Hepatocyte (in vitro differentiated cells): Measurements from ENCODE around the gene OR56A4. TPM values are rescaled to one million over a fixed set of nuclear protein-coding genes. Genes with fewer than 3 reads are reported as not detected.

Source experiments
- DNase-seq: peaks from one replicate; pipeline ENCODE4 v3.0.0-alpha.2; 2016; ENCODE audit warnings: low spot score
- H2AFZ ChIP-seq: fragments of 200-600 bp; sonication (generic); 2 replicates; pipeline ENCODE4 v1.6.0; 2016; ENCODE audit warnings: antibody characterized with exemption, mild to moderate bottlenecking
- H3K27ac ChIP-seq: fragments of 200-600 bp; sonication (generic); 2 replicates; pipeline ENCODE4 v1.5.1; 2016; ENCODE audit warnings: mild to moderate bottlenecking
- H3K27me3 ChIP-seq: fragments of 200-600 bp; sonication (generic); 2 replicates; pipeline ENCODE4 v1.6.1; 2016
- H3K36me3 ChIP-seq: fragments of 200-600 bp; sonication (generic); replicated peaks from 2 replicates; pipeline ENCODE4 v1.5.1; 2016; ENCODE audit warnings: low read depth; ENCODE audit not compliant: insufficient read depth
- H3K4me1 ChIP-seq: fragments of 200-600 bp; sonication (generic); 2 replicates; pipeline ENCODE4 v1.5.1; 2016; ENCODE audit warnings: mild to moderate bottlenecking, moderate library complexity; ENCODE audit not compliant: insufficient read depth
- H3K4me2 ChIP-seq: fragments of 200-600 bp; sonication (generic); 2 replicates; pipeline ENCODE4 v1.6.0; 2016
- H3K4me3 ChIP-seq: fragments of 200-600 bp; sonication (generic); 2 replicates; pipeline ENCODE4 v1.5.1; 2016; ENCODE audit warnings: mild to moderate bottlenecking
- H3K79me2 ChIP-seq: fragments of 200-600 bp; sonication (generic); 2 replicates; pipeline ENCODE4 v1.6.0; 2017; ENCODE audit warnings: mild to moderate bottlenecking
- H3K9me2 ChIP-seq: fragments of 200-600 bp; sonication (generic); replicated peaks from 2 replicates; pipeline ENCODE4 v1.6.0; 2017; ENCODE audit warnings: mild to moderate bottlenecking; ENCODE audit not compliant: insufficient read depth
- H3K9me3 ChIP-seq: fragments of 200-600 bp; sonication (generic); 2 replicates; pipeline ENCODE4 v1.5.1; 2016; ENCODE audit warnings: low read depth, mild to moderate bottlenecking
- H4K20me1 ChIP-seq: fragments of 200-600 bp; sonication (generic); 2 replicates; pipeline ENCODE4 v1.6.0; 2016; ENCODE audit warnings: mild to moderate bottlenecking; ENCODE audit not compliant: insufficient read depth, poor library complexity, severe bottlenecking
- CTCF ChIP-seq: fragments of 200-600 bp; sonication (generic); IDR thresholded peaks from 2 replicates; pipeline ENCODE4 v1.5.1; 2016; ENCODE audit warnings: antibody characterized with exemption, mild to moderate bottlenecking; ENCODE audit not compliant: poor library complexity
- EZH2 ChIP-seq: fragments of 200-600 bp; sonication (generic); IDR thresholded peaks from 2 replicates; pipeline ENCODE4 v1.6.1; 2016; ENCODE audit warnings: antibody characterized with exemption, mild to moderate bottlenecking, borderline replicate concordance
- EZH2phosphoT487 ChIP-seq: fragments of 200-600 bp; sonication (generic); IDR thresholded peaks from one replicate; pipeline ENCODE4 v1.6.1; 2018; ENCODE audit warnings: antibody characterized with exemption, mild to moderate bottlenecking, low read depth, moderate library complexity; ENCODE audit not compliant: unreplicated experiment, severe bottlenecking
- WGBS: methylation state at CpG from one replicate; pipeline ENCODE4 v1.1.6; 2016; ENCODE audit warnings: low lambda C conversion rate; ENCODE audit errors: missing lambda C conversion rate; 5-methylcytosine and 5-hydroxymethylcytosine counted together
- polyA plus RNA-seq: library from polyadenylated mRNA; unstranded; fragments of >200 nt; fragmentation: Nextera tagmentation; extraction: Ambion mirVana; gene quantifications from 2 replicates; pipeline ENCODE4 v1.2.1, GENCODE V29; 2016
- total RNA-seq: library from RNA; depleted of rRNA; stranded (reverse); fragments of >200 nt; gene quantifications from 2 replicates; pipeline ENCODE4 v1.2.3, GENCODE V29; 2014

The OR56A4 gene
- total RNA-seq (not detected in 2 replicates), polyA plus RNA-seq (not detected in 2 replicates)

GRCh38 chr11:6006846-6007245, at the start of gene OR56A4:
OR56A4 (minus strand) TSS chr11:6006946; CDS start chr11:6002992, 3,954 bp downstream.
- Histone ChIP-seq H3K36me3 (no peaks in the 10 kb centered on the region), H3K79me2 (no peaks in the 10 kb centered on the region), H3K27me3 (peaks cover 13% of the 10 kb centered on the region), H3K4me3 (no peak within 1 kb of the TSS), H3K4me1 (no peaks in the 10 kb centered on the region), H3K4me2 (no peak within 1 kb of the TSS), H3K9me3 (no peaks in the 10 kb centered on the region), H4K20me1 (no peaks in the 10 kb centered on the region), H3K27ac (no peak within 1 kb of the TSS), H3K9me2 (no peaks in the 10 kb centered on the region), H2AFZ (no peak within 1 kb of the TSS)
- no peak for TF ChIP-seq EZH2phosphoT487
- DNase-seq: no peak

GRCh38 chr11:6055569-6055968, 48.8 kb upstream of the OR56A4 start:
- H3K27me3 ChIP-seq: no peaks in the 10 kb centered on the region

GRCh38 chr11:6052374-6052773, 45.6 kb upstream of the OR56A4 start:
- Histone ChIP-seq H4K20me1 (no peaks in the 10 kb centered on the region), H3K4me3 (no peak overlapping the region), H3K27ac (no peak overlapping the region), H3K4me1 (no peaks in the 10 kb centered on the region), H3K9me3 (no peaks in the 10 kb centered on the region), H3K36me3 (no peaks in the 10 kb centered on the region), H3K27me3 (no peaks in the 10 kb centered on the region), H3K9me2 (no peaks in the 10 kb centered on the region), H2AFZ (no peak overlapping the region), H3K4me2 (no peak overlapping the region), H3K79me2 (no peaks in the 10 kb centered on the region)
- DNase-seq: no peak
- no peak for TF ChIP-seq CTCF
- no peak for TF ChIP-seq EZH2phosphoT487
- TF ChIP-seq EZH2: no peak
- 73% methylated on average over 3 of the region's 3 CpGs for WGBS

More at GRCh38 chr11:6055569-6055968, 48.8 kb upstream of the OR56A4 start:
- TF ChIP-seq EZH2 (no peak), EZH2phosphoT487 (no peak)
- Histone ChIP-seq H3K4me1 (no peaks in the 10 kb centered on the region), H3K4me2 (no peak overlapping the region), H3K9me3 (no peaks in the 10 kb centered on the region), H3K9me2 (no peaks in the 10 kb centered on the region), H3K27ac (no peak overlapping the region), H3K79me2 (no peaks in the 10 kb centered on the region), H3K36me3 (no peaks in the 10 kb centered on the region), H2AFZ (no peak overlapping the region), H3K4me3 (no peak overlapping the region), H4K20me1 (no peaks in the 10 kb centered on the region)
- no peak for DNase-seq

- Histone ChIP-seq H3K9me3 (no peaks in the 10 kb centered on the region), H3K27me3 (no peaks in the 10 kb centered on the region), H3K36me3 (no peaks in the 10 kb centered on the region), H3K9me2 (no peaks in the 10 kb centered on the region), H3K79me2 (no peaks in the 10 kb centered on the region), H2AFZ (no peak overlapping the region), H3K27ac (no peak overlapping the region), H3K4me3 (no peak overlapping the region), H3K4me1 (no peaks in the 10 kb centered on the region), H3K4me2 (no peak overlapping the region), H4K20me1 (no peaks in the 10 kb centered on the region)
- WGBS: 61% methylated on average over 4 of the region's 4 CpGs
- no peak for TF ChIP-seq EZH2phosphoT487
- no peak for TF ChIP-seq EZH2
- TF ChIP-seq CTCF: no peak
- no peak for DNase-seq
Measured at GRCh38 chr11:6040874-6041273, 34.1 kb upstream of the OR56A4 start.
